ENCODE data around the gene PIAS1. TPM values are rescaled to one million over a fixed set of nuclear protein-coding genes. Genes with fewer than 3 reads are reported as not detected.

Gene PIAS1
- total RNA-seq, 4 donors from 2014 or later, result 61.8 to 106 (median 86.3) TPM

DNA sequence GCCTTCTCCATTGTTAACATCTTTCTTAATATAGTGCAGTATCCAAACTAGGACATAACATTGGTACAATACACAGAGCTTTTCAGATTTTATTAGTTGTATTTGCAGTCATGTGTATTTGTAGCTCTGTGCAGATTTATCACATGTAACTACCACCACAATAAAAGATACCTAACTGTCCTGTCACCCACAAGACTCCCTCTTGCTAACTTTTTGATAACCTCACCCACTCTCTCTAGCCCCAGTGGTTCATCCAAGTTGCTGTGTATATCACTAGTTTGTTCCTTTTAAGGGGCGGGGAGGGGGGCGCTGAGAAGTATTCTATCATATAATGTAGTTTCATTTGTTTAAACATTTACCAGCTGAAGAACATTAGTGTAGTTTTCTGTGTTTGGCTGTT is 46.1 kb downstream of the PIAS1 start:
- DNase-seq (ENCODE audit: low spot score in 2 of 2), result no peak
- H3K27me3 ChIP-seq, result no peaks in the 10 kb centered on the region
- H3K27ac ChIP-seq, result no peak overlapping the region
- H3K4me1 ChIP-seq, result peaks cover 0 to 5% (median 0%) of the 10 kb centered on the region in 4 donors
- H3K36me3 ChIP-seq, result peaks cover 0 to 46% (median 0%) of the 10 kb centered on the region in 3 donors
- WGBS, 2 donors, result 94% methylated on average over 2 of the region's 2 CpGs
- TF ChIP-seq POLR2A (IDR thresholded peaks at IDR 0.05) (no peak), EP300 (IDR thresholded peaks at IDR 0.05) (no peak)
- TF ChIP-seq, protein P1, sequence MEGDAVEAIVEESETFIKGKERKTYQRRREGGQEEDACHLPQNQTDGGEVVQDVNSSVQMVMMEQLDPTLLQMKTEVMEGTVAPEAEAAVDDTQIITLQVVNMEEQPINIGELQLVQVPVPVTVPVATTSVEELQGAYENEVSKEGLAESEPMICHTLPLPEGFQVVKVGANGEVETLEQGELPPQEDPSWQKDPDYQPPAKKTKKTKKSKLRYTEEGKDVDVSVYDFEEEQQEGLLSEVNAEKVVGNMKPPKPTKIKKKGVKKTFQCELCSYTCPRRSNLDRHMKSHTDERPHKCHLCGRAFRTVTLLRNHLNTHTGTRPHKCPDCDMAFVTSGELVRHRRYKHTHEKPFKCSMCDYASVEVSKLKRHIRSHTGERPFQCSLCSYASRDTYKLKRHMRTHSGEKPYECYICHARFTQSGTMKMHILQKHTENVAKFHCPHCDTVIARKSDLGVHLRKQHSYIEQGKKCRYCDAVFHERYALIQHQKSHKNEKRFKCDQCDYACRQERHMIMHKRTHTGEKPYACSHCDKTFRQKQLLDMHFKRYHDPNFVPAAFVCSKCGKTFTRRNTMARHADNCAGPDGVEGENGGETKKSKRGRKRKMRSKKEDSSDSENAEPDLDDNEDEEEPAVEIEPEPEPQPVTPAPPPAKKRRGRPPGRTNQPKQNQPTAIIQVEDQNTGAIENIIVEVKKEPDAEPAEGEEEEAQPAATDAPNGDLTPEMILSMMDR (IDR thresholded peaks at IDR 0.05), result no peak
- no peak overlapping the region for H3K4me3 ChIP-seq
- peaks cover 0 to 37% (median 13%) of the 10 kb centered on the region in 4 donors for H3K9me3 ChIP-seq

DNA sequence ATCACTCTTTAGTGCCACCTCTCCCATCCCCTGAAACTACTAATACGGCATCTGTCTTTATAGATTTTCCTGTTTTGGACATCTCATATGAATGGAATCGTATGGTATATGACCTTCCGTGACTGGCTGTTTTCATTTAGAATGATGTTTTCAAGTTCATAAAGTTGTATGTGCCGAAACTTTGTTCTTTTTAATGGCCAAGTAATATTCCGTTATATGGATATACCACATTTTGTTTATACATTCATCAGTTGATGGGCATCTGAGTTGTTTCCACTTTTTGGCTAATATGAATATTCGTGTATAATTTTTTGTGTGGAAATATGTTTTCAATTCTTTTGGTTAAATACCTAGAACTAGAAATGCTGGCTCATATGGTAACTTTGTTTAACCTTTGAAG is 49.5 kb downstream of the PIAS1 start:
- peaks cover 0 to 7% (median 0%) of the 10 kb centered on the region in 4 donors for H3K9me3 ChIP-seq
- H3K27me3 ChIP-seq, result no peaks in the 10 kb centered on the region
- no peak overlapping the region for H3K4me3 ChIP-seq
- 97 to 98% methylated on average over 6 of the region's 6 CpGs for WGBS, 2 donors
- H3K4me1 ChIP-seq, result peaks cover 0 to 22% (median 6%) of the 10 kb centered on the region in 4 donors
- DNase-seq (ENCODE audit: low spot score in 2 of 2), result no peak
- H3K36me3 ChIP-seq, result peaks cover 0 to 21% (median 0%) of the 10 kb centered on the region in 3 donors
- TF ChIP-seq POLR2A (IDR thresholded peaks at IDR 0.05), result no peak
- no peak for TF ChIP-seq EP300 (IDR thresholded peaks at IDR 0.05)
- TF ChIP-seq, protein P1 (IDR thresholded peaks at IDR 0.05), result no peak
- H3K27ac ChIP-seq, result no peak overlapping the region

- TF ChIP-seq EP300 (IDR thresholded peaks at IDR 0.05), result no peak
- TF ChIP-seq POLR2A (IDR thresholded peaks at IDR 0.05), result no peak
- TF ChIP-seq, protein P1 (IDR thresholded peaks at IDR 0.05), result no peak
- H3K9me3 ChIP-seq, result peaks cover 0 to 7% (median 0%) of the 10 kb centered on the region in 4 donors
- WGBS, 2 donors, result 29 to 40% methylated on average over 4 of the region's 4 CpGs
- H3K36me3 ChIP-seq, result peaks cover 0 to 21% (median 0%) of the 10 kb centered on the region in 3 donors
- no peak overlapping the region for H3K4me3 ChIP-seq
- no peak overlapping the region for H3K27ac ChIP-seq
- peaks cover 0 to 25% (median 6%) of the 10 kb centered on the region in 4 donors for H3K4me1 ChIP-seq
- DNase-seq (ENCODE audit: low spot score in 2 of 2), result no peak
- H3K27me3 ChIP-seq, result no peaks in the 10 kb centered on the region
Measured at GRCh38 chr15:68106656-68107055, 52.5 kb downstream of the PIAS1 start.

DNA sequence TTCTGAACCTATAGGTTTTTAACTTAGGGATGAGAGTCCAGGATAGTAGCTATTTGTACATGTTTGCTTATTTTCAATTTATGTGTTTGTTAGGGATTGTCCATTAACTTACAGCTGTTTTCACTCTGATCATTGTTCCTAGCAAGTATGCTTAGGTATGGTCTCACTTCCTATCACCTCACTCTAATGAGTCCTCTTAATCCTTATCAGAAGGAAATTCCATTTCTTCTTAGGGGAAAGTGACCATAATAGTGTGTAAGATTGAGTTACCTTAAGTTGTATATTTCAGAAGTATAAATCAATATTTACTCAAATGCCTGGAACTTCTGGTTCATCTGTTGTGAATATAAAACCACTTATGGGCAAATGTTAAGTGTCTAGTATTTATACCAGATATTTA is 53.0 kb downstream of the PIAS1 start:
- peaks cover 0 to 21% (median 0%) of the 10 kb centered on the region in 3 donors for H3K36me3 ChIP-seq
- no peaks in the 10 kb centered on the region for H3K27me3 ChIP-seq
- no peak for DNase-seq (ENCODE audit: low spot score in 2 of 2)
- H3K27ac ChIP-seq, result no peak overlapping the region
- no peak overlapping the region for H3K4me3 ChIP-seq
- TF ChIP-seq EP300 (IDR thresholded peaks at IDR 0.05), result no peak
- TF ChIP-seq POLR2A (IDR thresholded peaks at IDR 0.05), result no peak
- TF ChIP-seq, protein P1 (IDR thresholded peaks at IDR 0.05), result no peak
- peaks cover 0 to 28% (median 6%) of the 10 kb centered on the region in 4 donors for H3K4me1 ChIP-seq
- peaks cover 0 to 7% (median 0%) of the 10 kb centered on the region in 4 donors for H3K9me3 ChIP-seq

- peaks cover 0 to 51% (median 10%) of the 10 kb centered on the region in 4 donors for H3K4me1 ChIP-seq
- H3K27ac ChIP-seq, result no peak overlapping the region
- no peaks in the 10 kb centered on the region for H3K36me3 ChIP-seq
- DNase-seq (ENCODE audit: low spot score in 2 of 2), result no peak
- no peak overlapping the region for H3K4me3 ChIP-seq
- H3K27me3 ChIP-seq, result no peaks in the 10 kb centered on the region
- H3K9me3 ChIP-seq, result no peaks in the 10 kb centered on the region
- TF ChIP-seq POLR2A (IDR thresholded peaks at IDR 0.05) (no peak), EP300 (IDR thresholded peaks at IDR 0.05) (no peak)
- TF ChIP-seq, protein P1 (IDR thresholded peaks at IDR 0.05), result no peak
- WGBS, 2 donors, result 45 to 46% methylated on average over 3 of the region's 3 CpGs
Measured at GRCh38 chr15:68112706-68113105, 58.6 kb downstream of the PIAS1 start.

Data from tibial nerve (tissue), 4 donors.